Subcutaneous adipose tissue (tissue), 4 donors: Measurements from ENCODE around the gene LARGE1. TPM values are rescaled to one million over a fixed set of nuclear protein-coding genes. Genes with fewer than 3 reads are reported as not detected.

Experiments
- total RNA-seq, 4 donors: library from RNA; depleted of rRNA; stranded (reverse); fragments of >200 nt; gene quantifications; one replicate each; pipeline ENCODE4 v1.1.0, GENCODE V29; 2016
- TF ChIP-seq, protein P1 (sequence below): fragments of 450-650 bp; IDR thresholded peaks from one replicate; pipeline ENCODE4 v1.5.1; 2016; ENCODE audit warnings: low read depth, mild to moderate bottlenecking, control low read depth, antibody characterized with exemption, moderate library complexity

LARGE1 gene
- total RNA-seq, 4 donors from 2014 or later, result 19.4 to 28.8 (median 22.1) TPM

DNA sequence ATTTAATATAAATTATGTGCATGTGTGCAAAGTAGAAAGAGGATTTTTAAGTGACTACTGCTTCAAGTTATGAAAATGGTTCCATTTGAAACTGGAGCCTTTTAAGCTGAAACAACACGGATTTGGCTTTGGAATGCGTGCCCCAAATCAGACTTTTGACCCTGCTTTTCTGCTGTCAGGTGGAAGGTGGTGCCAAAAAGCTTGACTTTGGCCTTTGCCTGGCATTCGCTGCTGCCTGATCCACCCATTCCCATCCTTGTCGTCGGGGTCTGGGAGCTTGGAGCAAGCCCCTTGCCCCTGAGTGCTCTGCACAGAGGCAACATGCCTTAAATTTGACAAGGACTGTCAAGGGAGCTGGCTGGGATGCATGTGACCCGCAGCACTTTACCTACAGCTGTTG lies 526.8 kb downstream of the LARGE1 start:
- TF ChIP-seq, protein P1, sequence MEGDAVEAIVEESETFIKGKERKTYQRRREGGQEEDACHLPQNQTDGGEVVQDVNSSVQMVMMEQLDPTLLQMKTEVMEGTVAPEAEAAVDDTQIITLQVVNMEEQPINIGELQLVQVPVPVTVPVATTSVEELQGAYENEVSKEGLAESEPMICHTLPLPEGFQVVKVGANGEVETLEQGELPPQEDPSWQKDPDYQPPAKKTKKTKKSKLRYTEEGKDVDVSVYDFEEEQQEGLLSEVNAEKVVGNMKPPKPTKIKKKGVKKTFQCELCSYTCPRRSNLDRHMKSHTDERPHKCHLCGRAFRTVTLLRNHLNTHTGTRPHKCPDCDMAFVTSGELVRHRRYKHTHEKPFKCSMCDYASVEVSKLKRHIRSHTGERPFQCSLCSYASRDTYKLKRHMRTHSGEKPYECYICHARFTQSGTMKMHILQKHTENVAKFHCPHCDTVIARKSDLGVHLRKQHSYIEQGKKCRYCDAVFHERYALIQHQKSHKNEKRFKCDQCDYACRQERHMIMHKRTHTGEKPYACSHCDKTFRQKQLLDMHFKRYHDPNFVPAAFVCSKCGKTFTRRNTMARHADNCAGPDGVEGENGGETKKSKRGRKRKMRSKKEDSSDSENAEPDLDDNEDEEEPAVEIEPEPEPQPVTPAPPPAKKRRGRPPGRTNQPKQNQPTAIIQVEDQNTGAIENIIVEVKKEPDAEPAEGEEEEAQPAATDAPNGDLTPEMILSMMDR, result no peak

DNA sequence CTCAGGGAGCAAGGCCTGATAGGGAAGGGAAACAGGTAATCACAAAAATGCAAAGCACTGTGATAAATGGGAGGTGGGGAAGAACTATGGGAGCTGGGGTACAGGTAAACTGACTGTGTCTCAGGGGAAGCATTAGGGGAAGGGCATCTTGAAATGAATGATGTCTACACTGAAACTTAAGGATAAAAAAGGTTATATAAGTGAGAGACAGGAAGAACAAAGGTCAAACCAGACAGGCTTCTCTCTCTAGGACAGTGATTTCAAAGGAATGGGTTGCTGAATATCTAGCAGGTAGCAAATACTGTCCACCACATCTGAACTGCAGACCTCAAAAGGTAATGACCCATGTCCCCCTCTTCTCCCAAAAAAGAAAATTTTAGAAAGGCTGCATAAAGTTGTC lies 529.0 kb downstream of the LARGE1 start:
- TF ChIP-seq, protein P1, result no peak

DNA sequence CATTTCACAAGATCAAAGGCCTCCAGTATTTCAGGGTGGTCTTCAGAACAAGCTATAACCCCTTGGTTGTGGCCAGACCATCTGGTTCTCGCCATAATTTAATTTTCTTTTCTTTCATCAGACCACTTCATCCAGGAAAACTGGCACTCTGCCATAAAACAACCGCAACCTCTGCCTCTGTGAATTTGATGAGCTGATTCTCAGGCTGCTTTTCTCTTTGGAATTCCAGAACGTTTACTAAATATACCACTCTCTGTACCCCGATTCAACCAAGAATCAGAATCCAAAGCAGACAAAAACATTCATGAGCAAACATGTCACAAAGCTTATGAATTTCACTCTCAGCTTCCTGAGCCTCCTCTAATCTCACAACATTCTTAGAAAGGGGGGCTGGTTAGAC lies 530.3 kb downstream of the LARGE1 start:
- TF ChIP-seq, protein P1, result no peak

DNA sequence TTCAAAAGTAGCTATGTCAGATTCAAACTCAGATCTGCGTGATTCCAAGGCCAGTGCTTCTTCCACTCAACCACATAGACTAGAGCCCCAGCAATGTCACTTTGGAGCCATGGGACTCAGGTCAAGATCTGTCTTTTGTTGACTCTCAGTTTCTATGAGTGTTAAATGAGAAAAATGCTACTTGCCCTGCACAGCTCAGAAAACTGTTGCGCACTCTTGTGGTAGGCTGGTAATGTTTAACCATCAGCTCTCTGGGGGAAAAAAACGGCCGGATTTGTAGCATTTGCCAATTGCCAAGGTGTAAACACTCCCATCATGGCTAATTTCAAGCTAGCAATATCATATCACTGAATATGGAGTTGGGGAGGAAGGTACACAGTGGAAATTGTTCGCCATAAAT lies 534.0 kb downstream of the LARGE1 start:
- TF ChIP-seq, protein P1, result no peak

DNA sequence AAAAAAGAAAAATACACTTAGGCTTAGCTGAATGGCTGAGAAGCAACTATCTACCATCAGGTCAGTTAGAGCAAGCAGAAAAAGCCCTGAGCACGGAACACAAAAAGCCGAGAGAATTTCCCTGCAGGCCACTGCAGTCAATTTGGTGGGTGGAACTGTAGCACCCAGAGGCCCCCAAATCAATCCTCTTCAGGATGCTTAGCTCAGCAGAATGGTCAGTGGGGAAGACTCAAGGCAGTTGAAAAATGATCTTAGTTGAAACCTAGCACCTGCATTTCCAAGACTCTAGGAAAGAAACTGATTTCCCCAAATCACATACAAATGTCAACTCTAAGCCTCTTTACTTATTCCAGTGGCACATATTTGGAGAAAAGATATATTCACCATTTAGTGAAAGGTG lies 534.7 kb downstream of the LARGE1 start:
- TF ChIP-seq, protein P1, result no peak

DNA sequence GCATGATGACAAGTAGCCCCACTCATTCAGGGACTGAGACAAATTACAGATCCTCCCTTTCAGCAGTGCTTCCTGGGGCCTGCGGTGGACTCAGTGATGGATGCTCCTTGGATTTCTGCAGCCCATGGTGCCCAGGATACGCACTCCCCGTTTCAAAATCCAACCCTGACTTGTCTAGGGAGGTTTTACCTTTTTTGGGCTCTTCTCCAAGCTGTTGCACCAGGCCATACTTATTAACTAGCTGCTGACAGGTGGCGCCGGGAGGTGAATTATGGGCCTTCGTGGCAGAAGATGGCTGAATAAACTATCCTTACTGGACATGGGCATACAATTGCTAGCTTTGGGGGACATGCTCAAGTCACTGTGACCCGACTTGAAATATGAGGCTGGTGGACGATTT lies 537.8 kb downstream of the LARGE1 start:
- TF ChIP-seq, protein P1, result no peak

DNA sequence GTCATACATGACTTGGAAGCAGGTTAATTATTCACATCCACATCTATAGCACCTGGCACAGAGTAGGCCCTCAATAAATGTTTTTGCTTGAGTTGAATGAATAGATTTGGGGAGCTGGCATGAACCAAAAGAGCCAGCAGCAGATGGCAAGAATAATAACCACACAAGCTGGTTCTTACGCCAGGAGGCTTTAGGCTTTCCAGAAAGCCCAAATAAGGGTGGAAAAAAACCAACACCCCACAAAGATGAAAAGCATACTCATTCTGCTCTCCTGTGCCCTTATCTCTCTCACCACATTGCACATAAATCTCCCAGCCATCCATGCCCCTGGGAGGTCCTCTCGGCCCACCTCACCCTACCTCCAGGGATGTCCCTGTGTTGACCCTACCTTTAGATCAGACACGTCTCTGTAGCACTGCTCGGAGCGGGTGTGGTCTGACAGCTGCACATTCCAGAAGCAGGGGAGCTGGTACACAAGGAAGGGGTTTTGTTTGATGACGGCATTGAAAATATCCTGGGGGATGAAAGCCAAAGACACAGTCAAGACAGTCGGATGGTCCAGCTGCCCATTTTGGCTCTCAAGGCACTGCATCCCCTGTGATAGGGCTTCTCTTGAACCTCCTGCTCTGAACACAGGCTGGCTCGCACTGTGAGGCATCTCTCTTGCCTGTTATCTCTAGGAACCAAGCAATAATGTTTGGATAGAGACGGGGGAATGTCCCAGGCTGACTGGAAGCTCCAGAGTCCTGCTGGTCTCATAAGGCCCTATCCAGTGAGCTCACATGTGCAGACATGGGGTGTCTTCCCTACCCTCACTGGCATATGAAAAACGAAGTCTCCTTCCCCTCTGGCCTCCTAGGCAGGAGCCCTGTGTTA lies 538.5 kb downstream of the LARGE1 start:
- TF ChIP-seq, protein P1, result no peak
